CD4-positive, alpha-beta T cell treated with Interleukin-2 at 100 ng/mL for 4 hours (primary cell): ENCODE results near the gene ST7.
A peak's percentile ranks its signal among the peaks of the same experiment; 100 is the strongest.

Experiments used
- DNase-seq: peaks from one replicate; pipeline ENCODE4 v3.0.0-alpha.2; 2020; ENCODE audit warnings: low spot score

The ST7 gene

DNA sequence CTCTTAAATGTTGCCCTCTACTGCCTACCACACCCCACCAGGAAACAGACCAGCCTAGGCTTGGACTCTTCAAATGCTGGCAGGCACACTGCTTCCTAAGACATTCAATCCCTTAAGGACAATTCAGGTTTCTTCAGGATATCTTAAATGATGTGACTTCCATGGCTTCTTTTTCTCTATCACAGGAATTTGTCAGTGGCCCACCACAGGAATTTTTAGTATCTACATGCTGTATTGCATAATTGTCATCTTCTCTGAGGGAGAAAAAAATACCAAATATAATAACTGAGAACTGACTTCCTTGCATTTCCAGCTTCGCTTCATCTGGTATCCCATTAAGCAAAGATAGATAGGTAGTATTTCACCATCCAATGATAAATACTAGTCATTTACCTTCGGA lies 240.3 kb downstream of the ST7 start:
- no peak for DNase-seq

DNA sequence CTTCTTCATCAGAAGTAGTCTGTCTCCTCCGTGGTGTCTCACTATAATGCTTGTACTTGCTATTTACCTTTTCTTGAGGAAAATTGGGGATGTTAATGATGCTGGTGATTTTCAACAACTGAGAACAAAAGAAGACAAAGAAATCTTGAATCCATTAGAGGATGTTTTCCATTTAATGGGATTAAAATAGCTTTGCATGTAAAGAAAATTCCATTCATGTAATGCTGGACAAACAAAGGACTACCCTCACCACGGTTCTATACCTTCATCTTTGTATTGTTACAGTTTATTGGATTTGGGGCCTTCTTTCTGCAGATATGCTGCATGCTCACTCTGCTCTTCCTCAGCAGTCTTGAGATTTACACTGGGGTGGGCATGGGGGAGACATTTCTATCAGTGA lies 241.1 kb downstream of the ST7 start:
- no peak for DNase-seq

DNA sequence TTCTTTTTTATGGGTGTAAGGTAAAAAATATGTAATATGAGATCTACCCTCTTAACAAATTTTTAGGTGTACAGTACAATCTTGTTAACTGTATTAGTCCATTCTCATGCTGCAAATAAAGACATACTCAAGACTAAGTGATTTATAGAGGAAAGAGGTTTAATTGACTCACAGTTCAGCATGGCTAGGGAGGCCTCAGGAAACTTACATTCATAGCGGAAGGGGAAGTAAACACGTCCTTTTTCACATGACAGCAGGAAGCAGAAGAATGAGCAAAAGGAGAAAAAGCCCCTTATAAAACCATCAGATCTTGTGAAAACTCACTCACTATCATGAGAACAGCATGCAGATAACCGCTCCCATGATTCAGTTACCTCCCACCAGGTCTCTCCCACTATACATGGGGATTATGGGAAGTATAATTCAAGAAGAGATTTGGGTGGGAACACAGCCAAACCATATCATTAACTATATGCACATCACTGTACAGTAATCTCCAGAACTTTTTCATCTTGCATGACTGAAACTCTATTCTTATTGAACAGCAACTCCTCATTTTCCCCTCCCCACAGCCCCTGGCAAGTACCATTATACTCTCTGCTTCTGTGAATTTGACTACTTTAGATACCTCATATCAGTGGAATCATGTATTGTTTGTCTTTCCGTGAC lies 242.2 kb downstream of the ST7 start:
- no peak for DNase-seq

DNA sequence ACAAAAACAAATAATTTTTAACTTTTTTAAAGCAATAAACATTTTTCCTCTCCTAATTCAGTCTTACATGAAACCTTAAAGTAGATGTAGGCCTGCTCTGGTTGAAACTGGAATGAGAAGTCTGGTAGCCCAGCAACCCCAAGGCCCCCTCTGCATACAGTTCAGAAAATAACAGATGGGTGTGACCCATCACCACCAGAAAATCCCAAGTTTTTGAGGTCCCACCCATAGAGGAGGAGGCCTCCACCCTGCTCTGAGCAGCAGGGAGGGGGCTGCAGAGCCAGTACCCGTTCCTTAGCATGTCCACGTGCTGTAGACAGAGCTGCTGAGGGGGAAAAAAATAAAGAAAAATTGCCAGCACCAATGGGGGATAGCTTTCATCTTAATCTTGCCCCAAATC lies 246.8 kb downstream of the ST7 start:
- no peak for DNase-seq

DNA sequence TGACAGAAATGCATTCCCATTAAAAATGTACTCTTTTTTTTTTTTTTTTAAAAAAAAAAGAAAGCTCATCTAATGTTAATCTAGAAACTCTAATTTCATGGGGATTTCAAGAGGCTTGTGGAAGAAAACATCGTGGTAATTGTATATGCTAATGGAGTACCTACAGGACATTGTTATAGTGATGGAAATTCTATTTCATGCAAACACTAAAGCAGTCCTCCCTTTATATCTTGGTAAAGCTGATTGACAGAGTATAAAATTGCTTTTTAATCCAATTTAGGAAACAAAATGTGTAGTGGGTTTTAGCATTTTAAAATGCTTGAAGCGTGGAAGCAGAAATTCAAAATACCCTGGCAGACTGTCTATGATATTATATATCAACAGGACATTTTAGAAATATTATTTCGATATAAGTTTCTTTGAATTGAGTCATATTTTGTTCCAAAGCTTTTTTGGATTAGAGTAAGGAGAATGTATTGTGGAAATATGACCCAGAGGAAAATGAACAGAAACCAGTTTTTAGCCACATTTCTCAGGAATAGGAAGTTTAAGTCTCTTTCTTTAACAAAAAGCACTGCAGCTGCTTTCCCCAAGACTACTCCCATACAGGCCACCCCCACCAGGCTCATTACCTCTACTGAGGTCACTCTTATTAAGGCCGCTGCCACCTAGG lies 247.6 kb downstream of the ST7 start:
- DNase-seq = no peak

DNA sequence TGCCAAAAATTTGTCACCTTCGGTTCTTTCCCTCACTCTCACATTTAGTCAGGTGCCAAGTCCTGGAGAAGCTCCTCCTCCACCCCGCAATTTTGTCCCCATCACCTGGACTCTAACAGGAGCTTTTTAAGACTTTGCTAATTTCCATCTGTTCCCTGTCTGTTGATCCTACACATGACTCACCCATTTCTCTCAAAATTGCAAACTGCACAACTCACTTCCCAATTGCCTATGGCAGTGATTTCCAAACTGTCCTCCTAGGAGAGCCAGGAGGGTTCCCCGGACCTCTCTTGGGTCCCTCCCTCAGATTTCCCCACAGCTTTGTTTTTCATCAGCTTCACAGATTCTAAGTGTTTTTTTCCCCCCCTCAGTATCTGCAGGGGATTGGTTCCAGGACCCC lies 249.2 kb downstream of the ST7 start:
- DNase-seq = no peak

DNA sequence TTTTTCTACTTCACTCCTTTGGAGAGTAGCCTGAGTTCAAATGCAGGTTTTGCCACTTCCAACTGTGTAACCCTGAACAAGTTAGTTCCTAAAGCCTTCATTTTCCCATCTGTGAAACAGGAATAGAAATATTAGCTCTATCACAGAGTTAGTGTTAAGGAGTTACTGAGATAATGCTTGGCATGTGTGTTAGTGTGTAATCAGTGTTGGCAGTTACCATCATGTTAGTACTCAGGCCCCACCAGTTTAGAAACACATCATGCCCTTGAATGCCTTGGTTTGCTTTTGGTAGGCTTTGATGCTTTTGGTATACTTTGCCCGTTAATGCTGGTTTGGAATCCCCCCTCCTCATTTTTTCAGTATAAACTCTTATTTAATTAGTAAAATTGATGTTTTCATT lies 249.9 kb downstream of the ST7 start:
- no peak for DNase-seq

DNA sequence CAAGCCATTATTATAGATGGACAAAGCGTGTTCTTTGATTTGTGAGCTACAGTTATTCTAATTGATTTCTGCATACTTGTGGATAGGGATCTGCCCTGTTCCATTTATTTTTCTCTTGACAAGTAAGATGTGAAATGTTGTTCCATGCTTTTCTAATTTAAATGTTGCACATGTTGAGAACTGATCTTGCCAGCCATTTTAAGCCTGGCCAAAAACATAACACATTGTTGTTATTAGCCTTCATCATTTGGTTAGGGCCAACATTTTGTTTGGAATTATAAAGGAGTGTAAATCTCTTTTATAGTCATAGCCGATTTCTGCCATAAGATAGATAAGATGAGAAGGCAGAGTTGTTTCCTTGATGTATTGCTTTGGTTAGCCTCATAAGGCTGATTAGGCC lies 252.6 kb downstream of the ST7 start:
- no peak for DNase-seq

DNA sequence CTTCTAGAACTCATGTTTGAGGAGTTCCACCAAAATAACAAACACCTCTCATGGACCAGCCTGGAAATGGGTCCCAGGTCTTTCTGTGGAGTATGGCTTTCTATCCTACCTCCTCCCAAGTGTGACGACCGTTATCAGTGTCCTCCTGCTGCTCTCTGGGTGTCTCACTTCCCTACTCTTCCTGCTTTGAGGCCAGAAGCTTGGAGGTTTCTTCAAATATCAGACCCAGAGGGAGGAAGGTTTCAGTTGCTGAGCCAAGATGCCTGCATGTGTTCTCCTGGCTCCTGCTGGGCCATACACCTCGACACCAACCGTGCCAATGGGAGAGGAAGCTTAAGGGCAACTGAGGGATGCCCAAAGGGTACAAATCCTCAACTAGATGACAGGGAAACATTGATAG lies 255.0 kb downstream of the ST7 start:
- DNase-seq = no peak

DNA sequence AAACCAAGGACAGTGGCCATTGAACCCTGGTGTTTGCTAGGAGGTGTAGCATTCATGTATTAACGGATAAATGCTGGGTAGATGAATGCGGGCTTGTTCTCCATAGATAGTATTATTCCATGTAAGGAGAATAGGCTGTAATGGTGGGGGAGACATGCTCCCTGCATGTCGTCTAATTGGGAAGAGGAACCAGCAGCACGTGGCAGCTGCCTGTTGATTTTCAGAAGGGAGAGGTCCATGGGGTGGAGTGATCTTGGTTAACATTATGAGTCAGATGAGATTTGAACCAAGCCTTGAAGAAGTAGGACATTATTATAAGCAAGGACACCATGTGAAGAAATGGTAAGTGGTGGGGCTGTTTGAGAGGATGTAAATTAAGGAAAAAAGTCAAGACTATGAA lies 257.1 kb downstream of the ST7 start:
- DNase-seq = no peak

DNA sequence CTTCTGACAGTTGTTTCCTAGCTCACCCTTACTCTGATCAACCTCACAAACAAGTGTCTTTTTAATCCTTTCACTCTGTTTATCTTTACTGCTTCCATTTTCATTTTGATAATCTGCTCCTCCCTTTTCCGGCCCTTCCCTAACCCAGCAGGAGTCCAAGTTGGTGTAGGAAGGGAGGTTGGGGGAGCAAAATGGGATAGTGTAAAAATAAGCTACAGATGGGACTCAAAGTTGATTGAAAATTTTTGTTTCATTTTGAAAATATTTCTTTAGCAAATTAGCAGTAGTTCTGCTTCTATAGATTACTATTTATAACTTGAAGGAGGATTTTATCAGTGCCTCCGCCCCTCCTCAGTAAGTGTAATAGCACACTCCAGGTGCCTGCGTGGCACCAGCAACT lies 257.6 kb downstream of the ST7 start:
- no peak for DNase-seq

DNA sequence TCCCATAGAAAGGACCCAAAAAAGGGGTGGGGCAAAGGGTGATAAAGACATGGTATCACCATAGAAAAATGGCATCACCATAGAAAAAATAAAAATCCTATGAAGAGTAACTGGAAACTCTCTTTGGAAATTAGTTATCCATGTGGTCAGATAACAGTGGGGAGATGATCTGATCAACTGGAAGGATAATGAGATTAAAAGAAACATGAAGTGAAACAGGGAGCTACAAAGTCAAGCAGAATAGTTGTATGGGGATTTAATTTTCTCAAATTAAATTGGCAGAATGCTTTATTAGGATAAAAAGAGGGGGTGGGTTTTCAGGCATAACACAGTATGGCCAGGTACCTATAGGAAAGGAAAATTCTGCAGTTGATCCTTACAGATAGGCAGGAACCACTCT lies 258.3 kb downstream of the ST7 start:
- DNase-seq = no peak

DNA sequence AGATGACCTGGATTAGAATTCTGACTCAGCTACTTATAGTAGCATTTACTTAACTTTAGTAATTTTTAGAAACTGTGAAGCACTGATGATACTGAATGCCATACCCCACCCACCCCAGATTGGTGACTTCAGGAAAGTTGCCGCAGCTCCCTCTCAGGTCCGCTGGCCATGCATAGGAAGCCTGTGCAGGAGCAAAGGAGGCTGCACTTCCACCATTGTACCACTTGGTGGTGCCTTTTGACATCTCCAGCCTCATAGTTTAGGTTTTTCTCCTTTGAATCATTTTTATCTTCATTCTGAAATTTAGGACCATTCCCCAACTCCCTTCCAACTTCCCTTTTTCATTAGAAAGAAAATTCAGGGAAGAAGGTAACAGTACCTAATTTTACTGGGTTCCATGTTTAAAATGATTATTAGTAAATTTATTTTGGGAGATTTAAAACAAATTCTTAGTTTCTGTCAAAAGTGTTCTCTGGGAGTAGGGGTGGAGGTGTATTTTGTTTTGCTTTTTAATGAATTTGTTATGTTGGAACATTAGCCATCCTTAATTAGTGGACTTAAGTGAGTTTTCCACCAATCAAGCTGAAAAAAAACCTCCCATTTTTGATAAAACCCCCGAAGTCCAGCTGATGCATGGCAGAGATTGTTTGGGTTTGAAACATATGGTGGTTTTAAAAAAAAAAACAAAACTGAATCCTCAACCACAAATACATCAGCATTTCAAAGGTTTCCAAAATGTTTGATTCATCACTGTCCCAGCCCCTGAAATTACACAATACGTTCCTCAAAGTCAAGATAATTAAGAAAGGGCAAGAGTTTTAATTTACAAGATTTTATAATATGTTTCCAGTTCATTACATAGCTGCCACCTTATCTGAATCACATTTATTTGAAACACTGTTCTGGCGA lies 259.9 kb downstream of the ST7 start:
- peak; percentile 43 for DNase-seq

DNA sequence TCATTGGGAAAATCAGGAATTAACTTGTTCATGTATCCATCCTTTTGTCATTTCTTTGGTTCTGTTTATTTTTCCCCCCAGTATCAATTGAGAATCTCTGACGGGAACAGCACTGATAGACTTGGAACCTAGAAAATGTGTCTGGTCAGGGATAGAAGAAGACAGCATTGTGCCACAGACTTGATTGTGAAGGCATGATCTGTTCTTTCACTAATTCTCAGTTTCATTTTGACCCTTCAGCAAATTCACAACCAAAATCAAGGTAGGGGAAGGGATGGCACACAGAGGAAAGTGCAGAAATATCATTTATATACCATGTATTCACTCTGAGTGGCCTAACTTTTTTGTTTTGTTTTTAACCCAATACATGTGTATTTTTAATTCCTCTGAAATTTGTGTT lies 262.7 kb downstream of the ST7 start:
- DNase-seq = no peak

DNA sequence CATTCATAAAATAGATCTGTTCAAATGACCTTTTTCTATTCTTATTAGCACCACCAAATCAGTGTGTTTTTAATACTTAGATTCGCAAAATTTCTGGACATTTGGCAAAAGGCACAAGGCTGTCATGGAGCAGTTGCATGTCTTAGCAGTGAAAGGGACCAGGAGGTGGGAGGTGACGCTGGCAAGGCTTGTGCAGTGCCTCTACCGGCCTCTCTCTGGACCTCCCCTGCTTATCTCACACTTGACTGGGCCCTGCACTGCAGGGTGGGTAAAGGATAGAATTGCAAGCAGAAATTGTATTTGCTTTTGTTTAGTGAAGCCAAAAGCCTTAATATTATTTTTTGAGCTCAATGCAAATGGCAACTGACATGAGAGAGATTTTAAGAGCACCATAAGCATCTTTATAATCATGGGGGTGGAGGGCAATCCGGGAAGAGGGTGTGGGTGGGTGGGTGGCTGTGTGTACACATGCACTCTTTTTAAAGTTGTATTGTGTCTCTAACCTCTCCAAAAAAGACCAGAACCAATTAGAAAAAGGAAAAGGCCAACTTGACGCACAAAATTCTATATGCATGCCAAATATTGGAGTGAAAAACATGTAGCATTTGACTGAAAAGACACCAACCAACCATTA lies 263.3 kb downstream of the ST7 start:
- DNase-seq = no peak

DNA sequence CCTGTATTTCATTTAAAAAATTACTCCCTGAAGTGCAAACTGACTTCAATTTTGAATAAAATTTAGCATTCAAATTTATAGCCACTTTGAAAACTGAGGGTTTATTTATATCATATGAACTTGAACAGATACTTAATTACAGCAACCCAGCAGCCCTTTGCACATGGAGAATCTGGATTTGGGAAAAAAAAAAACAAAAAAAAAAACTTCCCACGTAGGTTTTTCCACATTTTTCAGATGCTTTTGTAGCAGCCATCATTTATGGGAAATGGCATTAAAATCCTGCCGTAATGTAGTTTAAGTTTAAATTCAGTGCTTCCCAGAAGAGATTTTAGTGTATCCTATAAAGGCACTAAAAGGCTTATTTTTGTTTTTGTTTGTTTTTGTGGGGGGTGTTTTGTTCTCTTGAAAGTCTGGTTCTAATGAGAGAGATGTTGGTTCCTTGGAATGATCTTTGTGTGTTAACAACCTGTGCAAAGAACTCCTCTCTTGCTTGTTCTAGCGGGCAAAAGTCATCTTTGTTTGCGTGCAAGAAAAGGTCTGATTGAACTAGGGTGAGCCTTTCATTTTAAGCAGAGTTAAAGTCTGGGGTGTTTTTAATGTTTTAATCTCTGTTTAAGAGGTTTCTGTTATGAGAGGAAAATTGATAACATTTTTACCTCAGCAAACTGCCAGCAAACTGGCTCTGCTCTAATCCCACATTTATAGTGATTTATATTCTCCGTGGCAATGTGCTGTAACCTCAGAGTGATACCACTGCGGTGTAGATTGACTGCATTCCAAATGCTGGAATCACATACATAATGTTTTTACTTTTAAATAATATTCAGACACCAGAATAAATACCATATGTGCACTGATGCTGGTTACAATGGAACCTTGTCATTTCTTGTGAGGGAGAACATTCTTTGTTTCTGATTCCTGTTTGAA lies 264.1 kb downstream of the ST7 start:
- DNase-seq = no peak

DNA sequence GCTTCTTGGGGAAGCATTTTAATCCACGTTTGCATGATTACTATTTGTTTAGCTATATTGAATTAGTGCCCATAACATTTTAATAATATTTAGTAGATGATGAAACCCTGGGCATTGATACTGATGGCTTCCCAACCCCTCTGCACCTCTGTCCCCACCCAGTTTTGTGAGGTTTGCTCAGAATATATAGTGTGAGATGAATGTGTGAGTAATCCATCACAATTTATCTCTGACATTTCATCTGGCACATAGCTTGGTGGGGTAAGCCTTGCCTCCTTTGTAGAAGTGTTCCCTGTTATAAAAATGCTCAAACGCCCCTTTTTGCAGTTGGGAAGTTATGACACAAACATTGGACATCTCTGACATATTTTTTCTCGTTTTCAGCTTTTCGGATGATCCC lies 265.4 kb downstream of the ST7 start:
- no peak for DNase-seq

DNA sequence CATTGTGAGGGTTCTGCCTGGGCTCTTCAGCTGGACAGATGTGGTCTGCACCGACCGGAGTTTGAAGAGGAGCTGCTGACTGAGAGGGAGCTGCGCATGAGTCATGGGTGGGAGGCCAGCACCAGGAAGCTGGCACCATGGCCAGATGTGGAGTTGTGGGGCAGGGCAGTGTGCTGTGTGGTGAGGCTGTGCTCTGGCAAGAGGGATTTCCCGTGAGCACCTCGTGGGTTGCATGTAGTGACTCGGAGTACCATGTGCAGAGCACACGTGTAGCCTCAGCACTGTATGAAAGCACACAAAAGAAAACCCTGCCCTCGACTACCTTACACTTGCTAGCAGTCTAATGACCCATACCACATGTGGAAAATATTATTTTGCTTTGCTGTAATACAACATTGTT lies 266.2 kb downstream of the ST7 start:
- no peak for DNase-seq

DNA sequence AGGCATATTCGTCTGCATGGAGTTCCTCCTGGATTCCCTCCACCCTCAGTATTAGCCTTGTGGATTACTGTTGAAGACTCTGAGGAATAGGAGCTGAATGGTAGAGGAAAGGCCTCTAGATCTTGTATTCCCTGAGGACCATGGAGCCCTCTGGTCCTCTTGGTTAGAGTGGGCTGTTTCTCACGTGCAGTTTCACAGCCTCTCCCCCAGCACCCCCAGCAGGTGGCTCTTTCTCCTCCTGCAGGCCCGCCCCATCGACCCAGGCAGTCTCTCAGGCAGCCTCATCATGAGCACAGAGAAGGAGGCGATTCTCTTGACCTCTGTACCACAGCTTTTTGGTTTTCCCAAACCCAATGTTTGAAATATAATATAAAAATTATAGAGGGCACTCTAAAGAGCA lies 267.5 kb downstream of the ST7 start:
- DNase-seq = no peak

DNA sequence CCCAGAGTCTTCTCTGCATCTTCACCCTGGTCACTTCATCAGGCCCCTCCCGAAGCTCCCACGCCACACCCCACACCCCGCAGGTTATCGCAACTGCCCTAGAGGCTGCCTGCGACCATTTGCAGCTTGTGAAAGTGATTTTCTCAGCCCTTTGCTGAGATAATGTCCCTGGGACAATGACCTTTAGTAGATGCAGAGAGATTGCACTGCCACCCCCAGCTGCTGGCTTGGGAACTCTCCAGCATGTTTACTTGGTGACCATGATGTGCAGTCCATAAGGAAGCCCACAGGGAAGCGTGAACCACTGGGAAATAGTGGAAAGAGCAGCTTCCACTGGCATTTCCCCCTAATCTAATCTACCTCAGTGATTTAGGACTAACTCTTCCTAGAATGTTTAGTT lies 272.2 kb downstream of the ST7 start:
- DNase-seq = no peak

DNA sequence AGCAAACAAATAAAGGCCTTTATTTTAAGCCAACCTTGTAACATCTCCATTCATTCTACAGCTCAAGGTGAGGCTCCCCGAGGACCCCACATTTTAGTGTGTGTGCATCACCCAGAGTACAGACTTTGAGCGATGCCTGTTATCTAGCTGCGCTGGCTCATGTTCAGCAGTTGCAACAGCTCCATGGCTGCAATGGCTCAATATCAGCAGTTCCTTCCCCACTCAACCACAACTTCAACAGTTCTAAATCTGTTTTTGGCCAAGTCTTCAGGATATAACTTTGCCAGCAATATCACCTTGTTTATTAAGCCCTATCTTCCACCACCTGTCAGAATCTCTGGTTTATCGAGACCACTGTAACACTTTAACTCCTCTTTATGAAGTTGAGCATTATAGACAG lies 273.8 kb downstream of the ST7 start:
- no peak for DNase-seq

DNA sequence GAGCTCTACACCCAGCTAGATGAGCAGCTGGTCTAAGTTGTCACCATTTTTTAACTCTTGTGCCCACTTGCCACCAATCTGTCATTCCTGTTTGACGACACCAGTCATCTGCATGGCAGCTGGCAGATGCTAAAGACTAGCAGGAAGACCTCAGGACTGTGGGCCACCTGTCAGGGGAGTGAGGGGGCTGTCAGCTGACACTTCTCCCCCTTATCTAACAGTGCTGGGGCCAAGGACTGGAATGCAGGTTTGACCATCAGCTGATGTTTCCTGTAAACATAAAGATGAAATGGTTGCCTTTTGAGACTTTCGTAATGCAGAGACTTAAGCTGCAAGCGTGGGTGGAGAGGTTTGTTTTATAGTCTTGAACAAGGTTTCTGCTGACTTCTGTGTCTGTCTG lies 276.0 kb downstream of the ST7 start:
- no peak for DNase-seq
